GM15510 (cell line): ENCODE measurements around the gene PTCD2.
A peak's percentile ranks its signal among the peaks of the same experiment; 100 is the strongest.

Source experiments
- POLR2A ChIP-seq: IDR thresholded peaks from 3 replicates; pipeline ENCODE4 v1.6.1; 2011; ENCODE audit warnings: borderline replicate concordance; ENCODE audit not compliant: insufficient read length; ENCODE audit errors: extremely low read depth

Gene PTCD2

GRCh38 chr5:72290356-72291133, 29.6 kb upstream of the PTCD2 start:
- TF ChIP-seq POLR2A = no peak

GRCh38 chr5:72291601-72292000, 28.6 kb upstream of the PTCD2 start:
- no peak for TF ChIP-seq POLR2A

DNA sequence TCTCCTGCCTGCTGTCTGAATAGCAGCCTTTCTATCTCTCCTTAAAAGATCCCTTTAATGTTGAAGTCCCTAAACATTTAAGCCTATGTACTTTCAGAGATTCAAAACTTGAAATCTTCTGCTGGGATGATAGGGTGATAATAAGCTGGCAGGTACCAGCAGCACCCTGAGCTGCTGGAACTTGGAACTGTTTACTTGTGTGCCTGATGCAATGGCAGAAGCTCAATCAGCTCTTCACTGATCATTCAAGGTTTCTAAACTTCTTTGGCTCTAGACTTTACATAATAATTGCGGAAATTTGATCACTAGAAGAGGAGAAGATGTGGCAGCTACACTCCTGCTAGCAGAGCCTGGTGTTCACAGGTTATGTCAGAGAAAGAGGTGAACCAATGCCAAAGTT, 27.8 kb upstream of the PTCD2 start:
- TF ChIP-seq POLR2A = no peak

GRCh38 chr5:72293495-72294055, 26.6 kb upstream of the PTCD2 start:
- TF ChIP-seq POLR2A = no peak

GRCh38 chr5:72294473-72294872, 25.7 kb upstream of the PTCD2 start:
- no peak for TF ChIP-seq POLR2A

GRCh38 chr5:72295539-72295938, 24.6 kb upstream of the PTCD2 start:
- no peak for TF ChIP-seq POLR2A

DNA sequence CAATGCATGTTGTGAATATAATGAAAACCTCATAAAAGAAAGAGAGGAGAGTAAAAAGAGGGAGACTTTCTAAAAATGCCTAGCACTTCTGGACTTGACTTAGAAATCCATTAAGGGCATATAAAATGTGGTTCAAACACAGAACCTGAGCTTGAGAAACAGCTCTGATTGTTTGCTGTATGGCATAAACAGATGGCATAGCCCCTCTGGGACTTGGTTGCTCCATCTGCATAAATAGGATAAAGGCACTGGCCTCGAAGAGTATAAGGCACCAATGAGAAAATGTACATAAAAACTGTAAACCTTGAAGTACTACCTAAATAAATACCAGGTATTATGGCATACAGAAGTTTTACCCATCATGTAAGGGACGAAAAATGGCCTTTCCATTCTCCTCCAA, 23.9 kb upstream of the PTCD2 start:
- TF ChIP-seq POLR2A = no peak

- no peak for TF ChIP-seq POLR2A
Measured at GRCh38 chr5:72298711-72299110, 21.5 kb upstream of the PTCD2 start.

DNA sequence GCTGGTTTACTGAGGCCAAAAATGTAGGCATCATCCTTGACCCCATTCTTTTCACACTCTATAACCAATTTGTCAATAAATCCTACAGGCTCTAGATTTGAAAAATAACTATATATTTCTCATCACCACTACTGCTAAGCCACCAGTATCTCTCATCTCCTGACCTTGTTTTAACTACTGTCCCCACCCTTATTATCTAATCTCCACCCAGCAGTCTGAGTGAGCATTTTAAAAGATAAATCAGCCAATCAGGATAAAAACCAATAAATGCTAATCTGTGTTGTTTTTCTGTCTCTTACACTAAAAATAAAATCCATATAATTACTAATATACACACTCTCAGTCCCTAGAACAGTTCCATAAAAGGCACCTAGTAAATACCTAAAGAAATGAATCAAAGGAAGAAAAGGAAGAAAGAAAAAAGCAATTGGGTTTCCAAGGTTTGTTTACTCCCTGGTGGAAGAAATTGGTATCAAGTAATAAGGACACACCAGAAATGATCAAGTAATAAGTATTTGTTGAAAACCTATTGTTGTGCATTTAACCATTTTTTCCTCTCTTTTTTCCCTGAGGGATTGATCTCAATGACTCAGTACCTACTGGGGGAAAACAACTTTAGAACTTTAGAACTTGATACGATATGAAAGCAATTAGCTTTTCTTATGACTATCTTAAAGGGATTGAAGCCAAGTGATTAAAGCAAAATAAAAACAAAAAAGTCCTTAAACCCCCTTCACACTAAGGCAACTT, 19.4 kb upstream of the PTCD2 start:
- TF ChIP-seq POLR2A = no peak

- TF ChIP-seq POLR2A = peak; percentile 56
Measured at GRCh38 chr5:72301557-72301956, 18.6 kb upstream of the PTCD2 start.

GRCh38 chr5:72302171-72302570, 18.0 kb upstream of the PTCD2 start:
- no peak for TF ChIP-seq POLR2A

DNA sequence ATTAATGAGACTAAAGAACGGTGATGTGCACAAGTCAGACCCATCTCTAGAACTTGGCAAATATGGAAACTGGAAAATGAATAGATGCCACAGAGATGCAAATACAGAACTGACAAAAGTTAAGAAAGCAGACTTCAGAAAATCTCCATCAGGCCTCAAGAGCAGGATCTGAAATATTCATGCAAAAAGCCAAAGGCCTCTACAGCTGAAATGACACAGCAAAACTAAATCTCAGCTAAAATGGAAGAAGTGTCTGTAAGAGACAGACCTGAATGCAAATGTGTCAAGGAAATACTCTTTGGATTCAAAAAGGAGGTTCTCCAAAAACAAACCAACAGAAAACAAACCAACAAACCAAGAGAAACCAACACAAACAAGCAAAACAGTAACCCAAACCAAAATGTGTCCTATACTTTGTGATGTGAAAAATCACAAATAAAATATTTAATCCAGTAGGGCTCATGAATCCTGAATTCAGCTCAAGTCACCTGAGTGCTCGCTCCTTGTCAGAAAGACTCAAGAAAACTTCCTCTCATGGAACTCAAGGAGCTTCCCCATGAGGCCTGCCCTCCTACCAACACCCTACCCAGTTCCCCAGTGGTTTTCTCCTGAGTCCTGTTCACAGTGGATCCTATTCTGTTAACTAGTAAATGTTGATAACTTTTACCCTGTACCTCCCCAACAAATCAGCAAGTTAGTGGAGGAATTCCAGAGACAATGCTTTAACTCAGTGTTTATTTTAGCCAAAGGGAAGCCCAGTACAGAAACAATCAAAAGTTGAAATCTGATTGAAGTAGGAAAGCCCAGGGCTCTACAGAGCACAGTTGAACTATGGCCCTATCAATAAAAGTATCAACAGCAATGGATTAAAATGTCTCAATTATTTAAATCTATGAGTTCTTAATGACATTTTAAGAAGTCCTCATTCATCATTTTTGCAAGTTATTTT, 14.7 kb upstream of the PTCD2 start:
- TF ChIP-seq POLR2A = no peak

- no peak for TF ChIP-seq POLR2A
Measured at GRCh38 chr5:72307573-72307967, 12.6 kb upstream of the PTCD2 start.

DNA sequence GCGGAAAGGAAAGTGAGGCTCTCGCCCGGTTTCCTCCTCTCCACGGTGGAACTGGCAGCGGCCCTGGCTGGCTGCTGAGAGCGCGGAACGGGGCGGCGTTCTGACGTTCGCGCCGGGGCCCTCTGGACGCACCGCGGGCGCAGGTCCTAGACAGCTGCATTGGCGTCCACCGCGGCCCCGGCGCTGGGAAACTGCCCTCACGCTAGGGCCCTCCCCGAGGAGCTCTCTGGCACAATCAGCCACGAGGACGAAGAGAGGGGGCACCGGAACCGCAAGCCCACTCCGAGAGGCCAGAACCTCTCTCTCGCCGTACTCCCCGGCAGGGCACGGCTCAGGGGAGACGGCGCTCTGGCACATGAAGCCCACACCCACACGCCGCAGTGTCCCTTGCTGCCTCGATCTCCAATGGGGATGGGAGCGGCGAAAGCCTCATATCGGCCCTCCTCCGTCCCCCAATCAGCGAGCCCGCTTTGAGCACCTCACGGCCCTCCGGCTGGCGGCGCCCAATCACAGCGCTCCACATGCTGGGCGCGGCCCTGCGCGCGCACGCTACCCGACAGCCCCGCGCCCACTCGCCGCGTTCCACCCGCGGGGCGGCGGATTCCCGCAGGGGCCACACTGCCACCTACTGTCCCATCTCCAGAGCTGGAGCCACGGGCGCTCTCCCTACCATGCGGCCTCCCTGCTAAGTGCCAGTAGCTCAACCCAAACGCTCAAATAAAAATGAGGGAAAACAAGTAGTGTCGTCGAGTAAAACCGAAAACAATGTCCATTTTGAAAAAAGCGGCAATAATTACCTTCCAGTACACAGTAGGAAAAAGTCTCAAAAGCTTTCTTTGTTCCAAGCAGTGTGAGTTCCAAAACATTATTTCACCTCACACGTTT, 12.0 kb upstream of the PTCD2 start:
- TF ChIP-seq POLR2A = peak; percentile 99
